HG03460 (cell line): ENCODE measurements around the gene RAB6B.

ENCODE experiments used
- ATAC-seq: cut with Tn5 transposase; IDR thresholded peaks from one replicate; pipeline ENCODE4 v1.9.1; 2021; ENCODE audit not compliant: unreplicated experiment

Gene RAB6B

DNA sequence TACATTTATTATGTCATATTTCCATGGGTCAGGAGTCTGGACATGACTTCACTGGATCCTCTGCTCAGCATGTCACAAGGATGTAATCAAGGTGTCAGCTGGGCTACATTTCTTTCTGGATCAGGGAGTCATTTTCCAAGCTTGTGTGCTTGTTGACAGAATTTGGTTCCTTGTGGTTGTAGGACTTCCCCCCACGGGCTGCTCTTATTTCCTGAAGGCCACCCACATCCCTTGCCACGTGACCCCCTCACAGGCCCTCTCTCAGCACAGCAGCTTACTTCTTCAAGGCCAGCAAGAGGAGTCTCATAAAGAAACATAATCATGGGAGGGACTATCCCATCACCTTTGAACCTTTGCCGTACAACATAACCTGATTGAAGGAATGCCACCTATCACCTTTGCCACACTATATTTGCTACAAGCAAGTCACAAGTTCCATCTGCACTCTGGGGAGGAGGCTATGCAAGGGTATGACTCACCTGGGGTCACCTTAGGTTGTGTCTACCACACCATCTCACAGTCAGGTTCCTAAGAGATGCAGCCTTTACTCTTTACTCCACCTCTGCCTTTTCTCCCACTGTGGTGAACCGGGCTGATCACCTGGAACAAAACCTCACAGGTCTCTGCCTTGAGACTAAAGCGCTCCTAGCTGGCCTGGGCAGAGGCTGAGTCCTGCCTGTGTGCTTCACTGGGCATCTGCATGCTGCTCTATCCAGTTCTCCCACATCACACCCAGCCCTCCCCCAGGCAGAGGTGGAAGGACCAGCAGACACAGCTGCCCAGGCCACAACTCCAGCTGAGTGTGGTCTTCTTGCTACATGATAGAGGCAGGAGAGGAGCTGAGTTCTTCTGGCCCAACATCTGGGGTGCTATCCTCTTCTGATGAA lies 13.5 kb downstream of the RAB6B start:
- no peak for ATAC-seq

DNA sequence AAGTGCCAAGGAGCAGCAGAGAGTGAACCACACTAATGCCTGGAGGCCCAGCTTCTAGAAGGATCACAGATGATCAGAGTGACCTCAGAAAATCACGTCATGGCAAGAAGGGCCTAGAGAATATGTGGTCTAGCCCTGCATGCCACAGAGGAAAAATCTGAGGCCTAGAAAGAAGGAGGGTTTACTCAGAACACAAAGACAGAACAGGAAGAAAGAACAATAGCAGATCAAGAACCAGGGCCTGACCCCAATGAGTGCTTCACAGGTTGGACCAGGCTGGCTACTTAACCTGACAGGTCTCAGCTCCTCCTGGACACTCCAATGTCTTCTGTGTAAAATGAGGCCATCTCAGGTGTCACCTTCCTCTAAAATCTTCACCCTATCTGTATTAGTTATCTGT lies 14.2 kb downstream of the RAB6B start:
- no peak for ATAC-seq

DNA sequence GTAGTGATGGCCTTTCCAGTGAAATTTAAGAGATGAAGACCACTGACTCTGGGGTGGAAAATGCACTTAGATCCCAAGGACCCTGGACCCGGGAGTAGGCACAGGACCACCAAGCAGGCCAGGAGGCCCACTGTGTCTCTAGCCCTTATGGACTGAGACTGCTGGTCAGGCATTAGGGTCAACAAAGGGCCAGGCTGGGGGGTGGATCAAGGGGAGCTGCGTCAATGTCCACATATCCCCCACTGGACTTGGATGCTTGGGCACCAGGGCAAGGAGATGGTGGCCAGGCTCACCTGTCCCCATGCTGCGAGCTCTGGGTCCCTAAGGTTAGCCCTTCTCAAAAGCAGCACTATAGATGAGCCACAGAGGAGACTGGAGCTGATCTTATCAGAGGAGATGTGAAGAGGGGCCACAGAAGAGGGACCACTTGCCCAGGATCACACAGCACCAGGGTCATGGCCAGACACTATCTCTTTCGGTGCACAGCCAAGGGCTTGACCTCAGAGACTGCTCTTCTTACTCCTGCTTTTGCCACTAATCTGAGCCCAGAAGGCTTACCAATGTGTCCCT lies 14.7 kb downstream of the RAB6B start:
- ATAC-seq: no peak

DNA sequence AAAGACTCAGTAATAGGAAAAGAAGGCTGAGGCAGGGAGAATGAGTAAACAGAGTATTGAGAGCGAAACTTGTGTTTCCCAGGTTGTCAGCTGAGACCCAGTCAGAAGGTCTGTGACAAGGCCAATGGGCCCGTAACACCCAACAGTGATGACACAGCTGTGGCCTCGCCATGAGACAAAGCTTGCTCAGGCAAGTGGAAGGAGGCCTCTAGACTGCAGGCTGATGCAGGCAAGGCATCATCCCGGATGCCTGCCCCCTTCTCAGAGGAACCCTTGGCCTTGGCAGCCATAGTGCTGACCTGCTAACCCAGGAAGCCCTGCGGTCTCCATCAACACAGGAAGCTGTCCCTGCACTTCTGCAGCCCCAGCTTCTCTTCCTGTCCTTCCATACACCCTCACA lies 15.4 kb downstream of the RAB6B start:
- ATAC-seq: no peak

DNA sequence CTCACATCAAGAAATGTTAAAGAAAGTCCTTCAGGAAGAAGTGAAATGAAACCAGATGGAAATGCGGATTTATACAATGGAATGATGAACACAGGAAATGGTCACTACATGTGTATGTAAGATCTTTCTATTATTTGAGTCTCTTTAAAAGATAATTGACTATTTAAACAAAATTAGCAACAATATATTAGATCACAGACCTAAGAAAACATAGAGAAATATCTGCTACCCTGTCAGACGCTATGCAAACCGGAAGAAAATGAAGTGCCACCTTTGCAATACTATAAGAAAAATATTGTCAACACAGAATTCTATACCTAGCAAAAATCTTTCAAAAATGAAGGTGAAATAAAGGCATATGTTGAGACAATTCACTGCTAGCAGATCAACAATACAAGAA lies 17.2 kb downstream of the RAB6B start:
- ATAC-seq: no peak

DNA sequence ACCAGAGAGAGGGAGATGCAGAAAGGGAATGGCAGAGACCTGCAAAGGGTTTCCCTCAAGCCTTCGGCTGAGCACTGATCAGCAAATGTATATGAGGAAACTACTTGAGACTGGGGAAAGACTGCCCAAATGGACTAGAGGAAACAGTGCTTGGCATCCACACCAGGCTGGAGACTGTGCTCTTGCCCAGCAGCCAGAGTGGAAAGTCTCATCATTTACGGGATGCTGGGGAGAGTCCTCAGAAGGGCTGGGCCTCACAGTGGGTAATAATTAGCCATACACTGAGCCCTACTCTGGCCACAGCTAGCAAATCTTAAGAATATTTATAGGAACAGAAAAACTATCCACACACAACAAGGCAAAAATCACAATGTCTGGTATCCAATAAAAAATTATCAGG lies 18.5 kb downstream of the RAB6B start:
- ATAC-seq: no peak

DNA sequence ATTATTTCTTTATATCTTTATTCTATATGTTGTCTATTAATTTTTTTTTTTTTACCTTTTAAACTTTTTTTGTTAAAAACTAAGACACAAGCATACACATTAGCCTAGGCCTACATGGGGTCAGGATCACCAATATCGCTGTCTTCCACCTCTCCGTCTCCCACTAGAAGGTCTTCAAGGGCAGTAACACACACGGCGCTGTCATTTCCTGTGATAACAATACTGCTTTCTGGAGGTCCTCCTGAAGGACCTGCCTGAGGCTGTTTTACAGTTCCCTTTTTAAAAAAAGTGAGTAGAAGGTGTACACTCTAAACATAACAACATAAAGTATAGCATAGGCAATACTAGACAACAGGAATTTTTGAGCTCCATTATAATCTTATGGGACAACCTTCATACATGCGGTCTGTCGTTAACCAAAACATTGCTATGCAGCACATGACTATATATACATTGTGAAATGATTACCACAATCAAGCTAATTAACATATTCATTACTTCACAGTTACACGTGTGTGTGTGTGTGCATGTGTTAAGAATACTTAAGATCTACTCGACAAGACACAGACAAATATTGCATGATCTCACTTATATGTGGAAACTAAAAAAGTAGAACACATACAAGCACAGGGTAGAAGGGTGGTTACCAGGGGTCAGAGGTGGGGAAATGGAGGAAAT lies 20.8 kb downstream of the RAB6B start:
- no peak for ATAC-seq

DNA sequence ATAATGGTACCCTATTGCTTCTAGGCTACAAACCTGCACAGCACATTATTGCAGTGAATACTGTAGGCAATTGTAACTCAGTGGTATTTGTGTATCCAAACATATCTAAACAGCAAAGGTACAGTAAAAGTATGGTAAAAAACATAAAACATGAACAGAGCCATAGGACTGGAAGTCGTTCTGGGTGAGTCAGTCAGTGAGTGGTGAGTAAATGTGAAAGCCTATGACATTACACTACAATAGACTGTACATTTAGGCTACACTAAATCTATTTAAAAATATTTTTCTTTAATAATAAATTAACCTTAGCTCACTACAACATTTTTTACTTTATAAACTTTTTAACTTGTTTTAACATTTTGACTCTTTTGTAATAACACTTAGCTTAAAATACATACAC lies 21.3 kb downstream of the RAB6B start:
- no peak for ATAC-seq

DNA sequence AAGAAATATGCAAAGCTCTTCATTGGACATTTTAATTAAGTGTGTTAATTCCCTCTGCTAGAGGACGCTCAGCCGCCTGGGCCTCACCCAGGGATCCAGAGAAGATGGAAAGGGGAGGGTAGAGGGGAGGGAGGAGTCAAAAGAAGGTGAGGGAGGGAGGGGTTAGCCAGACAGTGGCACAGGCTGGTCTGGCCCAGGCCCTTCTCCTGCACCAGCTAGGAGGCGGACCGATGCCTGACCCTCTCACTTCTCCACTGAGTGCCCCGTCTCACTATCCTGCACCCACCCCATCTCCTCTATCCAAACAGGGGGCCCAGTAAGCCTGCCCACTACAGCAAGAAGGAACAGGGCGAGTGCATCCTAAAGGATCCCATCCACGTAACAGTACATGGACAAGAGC lies 22.9 kb downstream of the RAB6B start:
- ATAC-seq: no peak

DNA sequence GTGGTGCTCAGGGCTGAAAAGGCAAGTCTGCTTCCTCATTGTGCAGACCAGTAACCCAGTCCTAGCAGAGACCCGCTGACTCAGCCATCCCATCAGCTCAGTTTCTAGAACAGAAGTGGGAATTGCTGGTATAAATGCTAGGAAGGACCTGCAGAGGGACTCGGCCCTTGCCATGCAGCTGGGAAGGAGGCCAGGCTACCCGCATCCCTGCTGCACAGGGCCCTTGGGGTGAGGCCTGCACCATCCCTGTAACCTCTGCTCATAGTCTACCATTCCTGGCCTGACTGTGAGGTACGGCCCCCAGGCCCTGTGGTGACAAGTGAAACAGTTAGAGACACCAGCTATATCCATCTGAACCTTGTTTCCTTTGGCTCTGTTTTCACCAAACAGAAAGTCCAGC lies 23.5 kb downstream of the RAB6B start:
- ATAC-seq: no peak

DNA sequence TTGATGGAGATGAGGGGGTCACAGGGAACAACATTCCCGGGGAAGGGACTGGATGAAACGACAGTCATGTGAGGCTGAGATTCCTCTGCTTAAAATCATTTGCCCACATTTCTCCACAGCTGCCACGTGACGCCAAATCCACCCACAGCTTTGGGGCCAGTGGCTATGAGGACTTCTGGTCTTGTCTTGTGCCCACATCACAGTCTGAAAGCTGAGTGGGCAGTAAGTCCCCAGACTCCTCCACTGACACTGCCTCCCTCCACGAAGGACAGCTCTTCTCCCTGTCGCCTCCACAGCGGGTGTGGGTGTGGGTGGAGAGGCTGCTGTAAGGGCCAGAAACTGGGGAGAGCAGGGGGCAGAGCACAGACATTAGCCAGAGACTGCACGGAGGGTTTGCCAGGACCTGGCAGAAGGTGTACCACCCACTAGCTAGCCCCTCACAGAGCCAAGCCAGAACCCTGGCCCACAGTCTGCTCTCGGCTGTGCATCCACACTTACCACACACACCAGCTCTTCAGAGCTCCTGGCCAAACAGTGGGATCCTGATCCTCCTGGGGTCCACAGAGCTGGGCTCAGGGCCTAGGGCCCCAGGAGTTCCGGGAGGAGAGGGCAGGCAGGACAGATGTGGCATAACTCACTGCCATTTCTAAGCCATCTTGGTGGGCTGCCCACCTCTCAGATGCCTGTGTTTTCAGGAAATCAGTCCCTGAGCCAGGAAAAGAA lies 24.2 kb downstream of the RAB6B start:
- ATAC-seq: no peak

DNA sequence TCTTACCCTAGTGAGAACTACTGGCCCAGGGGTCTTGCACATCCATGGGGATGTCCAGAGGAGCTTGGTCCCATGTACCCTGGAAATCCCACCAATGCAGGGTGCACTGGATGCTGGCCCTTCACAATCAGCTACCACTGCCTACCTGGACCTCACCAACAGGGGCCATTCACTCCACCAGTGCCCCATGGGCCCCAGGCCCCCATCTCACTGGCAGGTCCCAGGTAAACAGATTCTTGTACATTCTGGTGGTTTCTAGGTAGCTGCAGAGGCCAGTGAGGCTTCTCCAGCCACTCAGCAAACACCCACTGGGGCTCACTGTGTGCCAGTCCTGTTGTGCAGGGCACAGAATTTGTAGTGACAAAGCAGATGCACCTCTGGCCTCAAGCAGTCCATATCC lies 24.9 kb downstream of the RAB6B start:
- no peak for ATAC-seq

DNA sequence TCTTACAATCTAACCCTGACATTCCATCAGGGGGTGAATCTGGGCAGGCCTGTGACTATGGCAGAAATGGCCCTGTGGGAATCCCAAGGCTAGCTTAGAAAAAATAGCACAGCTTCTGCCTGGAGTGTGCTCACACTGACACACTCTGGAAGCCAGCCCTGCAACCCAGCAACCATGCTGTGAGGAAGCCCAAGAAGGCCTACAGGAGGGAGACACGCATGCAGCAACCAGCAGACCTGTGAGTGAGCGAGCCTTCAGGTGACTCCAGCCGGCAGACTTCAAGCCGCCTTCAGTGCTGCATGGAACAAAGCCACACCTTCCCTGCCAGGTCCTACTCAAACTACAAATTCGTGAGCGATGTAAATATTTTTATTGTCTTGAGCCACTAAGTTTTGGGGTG lies 26.1 kb downstream of the RAB6B start:
- ATAC-seq: no peak

DNA sequence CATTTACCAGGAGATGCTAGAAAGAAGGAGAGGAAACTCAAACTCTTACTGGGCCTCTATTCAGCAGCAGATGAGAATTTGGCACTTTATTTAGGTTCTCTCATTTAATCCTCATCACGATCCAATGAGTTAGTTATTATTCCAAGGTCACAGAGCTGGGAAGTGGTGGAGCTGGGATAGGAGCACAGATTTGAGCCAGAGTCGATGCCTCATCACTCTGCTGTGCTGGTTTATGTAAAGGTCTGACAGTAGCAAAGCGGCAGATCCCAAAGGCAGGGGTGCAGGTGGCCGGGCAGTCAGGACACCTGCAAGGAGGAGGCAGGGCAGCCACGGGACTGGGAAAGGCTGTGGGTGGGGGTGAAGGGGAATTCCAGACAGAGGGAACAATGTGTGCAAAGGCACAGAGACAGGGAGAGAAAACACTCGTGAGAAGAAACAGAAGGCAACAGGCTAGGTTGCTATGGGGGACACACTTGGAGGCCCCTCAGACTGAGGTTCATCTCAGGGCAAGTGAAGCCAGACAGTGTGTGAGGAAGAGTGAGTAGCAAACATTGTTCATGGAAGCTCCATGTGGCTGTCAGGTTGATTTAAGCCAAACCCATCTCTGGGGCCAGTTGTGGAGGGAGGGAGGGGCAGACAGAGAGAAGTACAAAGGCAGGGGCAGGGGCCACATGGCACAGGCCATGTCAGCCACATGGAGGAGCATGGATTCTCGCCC lies 26.8 kb downstream of the RAB6B start:
- no peak for ATAC-seq

DNA sequence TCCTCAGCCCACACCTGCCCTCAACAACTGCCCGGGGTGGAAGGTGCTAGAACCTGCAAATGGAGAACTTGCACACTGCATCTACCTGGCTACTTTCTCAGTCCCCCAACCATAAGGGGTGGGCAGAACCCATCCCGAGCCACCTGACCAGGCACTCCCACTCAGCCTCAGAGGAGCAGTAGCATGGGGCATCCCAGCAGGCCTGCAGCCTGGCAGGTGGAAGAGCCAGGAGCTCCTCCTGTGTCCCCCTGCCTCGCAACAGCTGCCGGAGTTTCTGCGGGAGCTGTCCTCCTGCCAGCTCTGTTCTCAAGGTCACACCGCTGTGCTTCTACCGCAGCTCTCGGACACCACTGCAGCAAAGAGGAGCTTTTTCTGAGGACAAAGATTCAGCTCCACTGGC lies 27.5 kb downstream of the RAB6B start:
- no peak for ATAC-seq

DNA sequence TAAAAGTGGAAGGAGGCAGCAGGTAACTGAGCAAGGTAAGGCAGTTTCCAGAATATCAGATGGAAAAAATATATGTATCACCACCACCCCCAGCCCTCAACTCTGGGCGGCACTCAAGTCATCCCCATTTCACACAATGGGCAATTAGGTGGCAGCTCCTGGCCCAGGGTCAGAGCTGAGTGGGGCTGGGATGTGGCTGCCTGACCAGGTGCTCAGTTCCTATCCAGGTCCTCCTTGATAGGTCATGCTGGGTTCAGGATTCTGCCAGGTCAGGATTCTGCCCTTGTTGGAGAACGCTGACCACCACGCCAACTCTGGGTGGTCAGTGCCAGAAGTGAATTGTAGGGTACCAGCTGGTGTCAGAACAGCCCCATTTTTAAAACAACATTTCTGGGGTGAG lies 29.5 kb downstream of the RAB6B start:
- ATAC-seq: no peak

DNA sequence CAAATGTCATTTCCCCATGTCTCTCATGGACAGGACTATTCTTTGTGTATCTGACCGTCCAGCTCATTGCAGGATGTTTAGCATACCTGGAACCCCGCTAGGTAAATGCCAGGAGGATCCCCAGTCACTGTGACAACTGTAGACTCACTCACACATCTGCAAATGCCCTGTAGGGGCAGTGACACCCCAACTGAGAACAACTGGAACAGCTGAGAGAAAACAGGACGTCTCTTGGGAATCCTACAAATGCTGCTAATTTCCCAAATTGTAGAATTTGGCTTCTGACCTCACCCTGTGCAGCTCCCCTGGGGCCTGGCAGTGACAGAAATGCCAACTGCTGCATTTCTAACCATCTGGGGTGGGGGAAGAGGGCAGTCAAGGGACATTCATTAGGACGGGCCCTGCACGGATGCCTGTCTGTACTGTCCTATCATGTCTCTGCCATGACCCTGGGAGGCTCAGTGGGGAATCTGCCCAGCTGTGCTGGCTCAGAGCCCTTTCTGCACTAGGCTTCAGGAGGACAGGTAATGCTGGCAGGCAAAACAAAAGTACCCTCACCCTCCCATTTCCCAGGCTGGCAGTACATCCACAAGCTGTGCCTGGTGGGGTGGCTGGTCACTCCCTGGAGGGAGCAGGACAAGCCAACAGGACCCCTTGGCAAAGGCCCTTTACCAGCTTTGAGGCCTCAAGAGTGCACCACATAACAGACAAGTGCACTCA lies 30.4 kb downstream of the RAB6B start:
- no peak for ATAC-seq

DNA sequence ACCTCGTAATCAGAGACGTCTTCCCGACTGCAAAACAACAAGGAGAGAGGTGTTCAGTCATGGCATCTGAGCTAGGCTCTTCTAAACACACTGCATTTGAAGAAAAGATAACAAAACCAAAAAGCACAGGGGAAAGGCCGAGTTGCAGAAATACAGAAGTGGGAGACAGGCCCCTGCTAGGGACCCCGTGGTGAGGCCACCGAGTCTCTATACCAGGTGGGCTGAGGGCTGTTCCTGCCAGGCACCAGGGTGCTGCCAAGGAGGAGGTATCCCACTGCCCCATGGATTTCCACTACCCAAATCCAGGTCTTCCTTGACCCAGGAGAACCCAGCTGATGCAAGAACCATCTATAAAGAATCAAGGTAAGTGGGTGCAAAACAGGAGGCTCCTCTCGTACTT lies 31.1 kb downstream of the RAB6B start:
- ATAC-seq: no peak

DNA sequence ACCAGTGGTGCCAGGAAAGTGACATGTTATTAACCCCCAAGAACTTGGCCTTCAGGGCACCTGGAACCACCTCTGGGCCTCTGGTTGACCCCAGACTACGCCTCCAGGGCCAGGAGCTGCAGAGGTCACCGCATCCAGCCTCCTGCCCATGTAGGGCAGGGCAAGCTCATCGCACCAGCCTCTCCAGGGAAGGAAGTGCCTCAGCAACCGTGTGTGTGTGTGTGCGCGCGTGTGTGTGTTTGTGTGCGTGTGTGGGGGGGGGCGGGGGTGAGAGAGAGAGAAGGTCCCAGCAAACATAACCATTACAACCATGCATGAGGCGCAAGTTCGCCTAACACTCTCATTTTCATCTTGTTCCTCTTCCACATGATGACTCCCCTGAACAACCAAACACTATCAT lies 31.8 kb downstream of the RAB6B start:
- no peak for ATAC-seq

DNA sequence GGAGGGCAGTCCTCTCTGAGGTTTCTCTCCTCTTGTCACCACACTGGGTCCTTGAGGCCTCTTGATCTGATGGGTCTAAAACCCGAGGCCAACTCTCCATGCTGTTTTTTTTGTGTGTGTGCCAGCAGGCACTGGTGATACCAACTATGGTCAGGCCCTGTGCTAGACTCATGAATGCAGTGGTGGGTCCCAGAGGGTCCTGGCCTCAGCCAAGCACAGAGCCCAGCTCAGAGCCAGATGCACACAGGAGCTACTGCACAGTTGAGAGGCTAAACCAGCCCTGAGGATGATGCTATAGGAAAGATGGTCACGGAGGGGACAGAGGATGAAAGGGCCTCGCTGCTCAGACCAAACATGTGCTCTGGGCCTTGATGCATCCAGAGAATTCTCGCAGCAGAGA lies 33.5 kb downstream of the RAB6B start:
- ATAC-seq: no peak
